ENCODE data around the gene SPINT1. TPM values are rescaled to one million over a fixed set of nuclear protein-coding genes. Genes with fewer than 3 reads are reported as not detected.

SPINT1 gene
- total RNA-seq, 1 donor from 2014 or later, result 8.7 TPM

- peaks cover 34% of the 10 kb centered on the region for H3K4me1 Mint-ChIP-seq
- H3K27ac Mint-ChIP-seq, result peak within 1 kb of the TSS; percentile 90
- ChIA-PET CTCF (interaction anchor here (0.9 to 4.9 kb wide), 18 partner anchors 9 to 375 kb away, joined by 3 to 203 read pairs (median 6); partner anchors contain the start of genes DNAJC17 and ZFYVE19), POLR2A (interaction anchor here (0.6 to 3.1 kb wide), 24 partner anchors 11 to 1168 kb away, joined by 3 to 33 read pairs (median 4); partner anchors contain the start of genes C15orf62, CHAC1, CHP1 and DNAJC17)
- intact Hi-C loops (cut with micrococcal nuclease), result loop anchor here (1.0 to 5.0 kb wide), 10 partner anchors 20 to 375 kb away; partner anchors contain the start of genes DNAJC17, INO80, KNL1 and RAD51
- TF ChIP-seq CTCF (IDR thresholded peaks at IDR 0.05), result peak; percentile 94
- H3K9me3 Mint-ChIP-seq, result no peaks in the 10 kb centered on the region
- ATAC-seq (ENCODE audit: low read depth), result peak; percentile 98
- no peaks in the 10 kb centered on the region for H3K27me3 Mint-ChIP-seq
- peak within 1 kb of the TSS; percentile 98 for H3K4me3 Mint-ChIP-seq
- H3K36me3 Mint-ChIP-seq (ENCODE audit: low read depth), result peaks cover 32% of the 10 kb centered on the region
- DNase-seq, result peak; percentile 99
These were observed 50.2 kb downstream of the SPINT1 start, which contains the start of gene VPS18 for GRCh38 chr15:40893733-40894680. VPS18 (plus strand) TSS chr15:40894450; CDS start chr15:40894769, 319 bp downstream.

GRCh38 chr15:40894681-40895448, 51.0 kb downstream of the SPINT1 start:
- Mint-ChIP-seq H3K4me3 (peak overlapping the region; percentile 98), H3K27me3 (no peaks in the 10 kb centered on the region), H3K36me3 (ENCODE audit: low read depth) (peaks cover 40% of the 10 kb centered on the region), H3K4me1 (peaks cover 34% of the 10 kb centered on the region), H3K9me3 (no peaks in the 10 kb centered on the region), H3K27ac (peak overlapping the region; percentile 90)
- DNase-seq (peak; percentile 50), ATAC-seq (ENCODE audit: low read depth) (peak; percentile 49)
- CTCF ChIA-PET, result interaction anchor here (0.9 to 4.9 kb wide), 20 partner anchors 10 to 376 kb away, joined by 3 to 203 read pairs (median 6); partner anchors contain the start of genes DNAJC17 and ZFYVE19
- no peak for TF ChIP-seq CTCF (IDR thresholded peaks at IDR 0.05)
- intact Hi-C loops (cut with micrococcal nuclease), result loop anchor here (1.0 to 5.0 kb wide), 10 partner anchors 21 to 376 kb away; partner anchors contain the start of genes DNAJC17, INO80, KNL1 and RAD51
- POLR2A ChIA-PET, result interaction anchor here (0.6 to 3.1 kb wide), 20 partner anchors 10 to 1167 kb away, joined by 3 to 33 read pairs (median 5); partner anchors contain the start of genes C15orf62, CHAC1, CHP1 and DNAJC17

GRCh38 chr15:40899536-40900207, 55.8 kb downstream of the SPINT1 start:
- Mint-ChIP-seq H3K27ac (no peak overlapping the region), H3K9me3 (no peaks in the 10 kb centered on the region), H3K4me1 (peaks cover 45% of the 10 kb centered on the region), H3K36me3 (ENCODE audit: low read depth) (peaks cover 73% of the 10 kb centered on the region), H3K27me3 (no peaks in the 10 kb centered on the region), H3K4me3 (no peak overlapping the region)
- no peak for DNase-seq
- ChIA-PET CTCF (interaction anchor here (7.7 kb wide), 1 partner anchor 42 kb away, joined by 54 read pairs; no protein-coding TSS in a partner anchor), POLR2A (interaction anchor here (0.6 kb wide), 1 partner anchor 503 kb away, joined by 4 read pairs; no protein-coding TSS in a partner anchor)
- intact Hi-C loops (cut with micrococcal nuclease), result loop anchor here (10.0 kb wide), 1 partner anchor 765 kb away; the partner anchor contains the start of gene MGA
- no peak for ATAC-seq (ENCODE audit: low read depth)
- TF ChIP-seq CTCF (IDR thresholded peaks at IDR 0.05), result no peak

GRCh38 chr15:40900256-40901052, 56.6 kb downstream of the SPINT1 start:
- ATAC-seq (ENCODE audit: low read depth) (no peak), DNase-seq (no peak)
- POLR2A ChIA-PET, result interaction anchor here (0.6 to 1.5 kb wide), 3 partner anchors 334 to 502 kb away, joined by 3 to 4 read pairs (median 4); no protein-coding TSS in a partner anchor
- Mint-ChIP-seq H3K9me3 (no peaks in the 10 kb centered on the region), H3K4me3 (no peak overlapping the region), H3K36me3 (ENCODE audit: low read depth) (peaks cover 70% of the 10 kb centered on the region), H3K27me3 (no peaks in the 10 kb centered on the region), H3K4me1 (peaks cover 43% of the 10 kb centered on the region), H3K27ac (no peak overlapping the region)
- TF ChIP-seq CTCF (IDR thresholded peaks at IDR 0.05), result no peak
- CTCF ChIA-PET, result interaction anchor here (7.7 kb wide), 1 partner anchor 42 kb away, joined by 54 read pairs; no protein-coding TSS in a partner anchor
- intact Hi-C loops (cut with micrococcal nuclease), result loop anchor here (10.0 kb wide), 1 partner anchor 764 kb away; the partner anchor contains the start of gene MGA

All from activated B cell treated with CpG ODN at 0.5 μM for 24 hours (primary cell).